Caco-2 (cell line): ENCODE data around the gene APCDD1. TPM values are rescaled to one million over a fixed set of nuclear protein-coding genes. Genes with fewer than 3 reads are reported as not detected.
"Not testable (repeated sequence)": the region's sequence is repeated elsewhere in the genome, so short reads cannot be mapped to it uniquely, and the experiment has no call there.

Source experiments
- BruUV-seq: library from RNA; stranded (reverse); fragments of 400-500 nt; replicated peaks from 2 replicates; lab custom pipeline; 2021; lab: Mats Ljungman, UMichigan
- CTCF ChIA-PET: fragments of 300-600 bp; sonication (Branson Sonifier 250); formaldehyde crosslinking; loops from one replicate; lab custom pipeline; 2022; ENCODE audit warnings: antibody characterized with exemption; lab: Charles Lee
- POLR2A ChIA-PET: fragments of 300-600 bp; sonication (Branson Sonifier 250); formaldehyde crosslinking; loops from one replicate; lab custom pipeline; 2022; ENCODE audit warnings: antibody characterized with exemption; lab: Charles Lee
- DNase-seq, 2 experiments: peaks; one replicate each; pipeline versions ENCODE4 v3.0.0 to v3.0.0-alpha.2; 2020 to 2022
- H3K27me3 ChIP-seq: replicated peaks from 2 replicates; pipeline ENCODE4 v1.6.0; 2011; ENCODE audit warnings: low read length; ENCODE audit not compliant: control insufficient read depth, insufficient read depth
- H3K36me3 ChIP-seq: 2 replicates; pipeline ENCODE4 v1.5.1; 2011; ENCODE audit warnings: low read length; ENCODE audit not compliant: control insufficient read depth, insufficient read depth
- H3K4me1 ChIP-seq: fragments of 250-450 bp; sonication (Bioruptor Pico); 2 replicates; pipeline ENCODE4 v1.5.1; 2020; ENCODE audit warnings: mild to moderate bottlenecking
- H3K4me3 ChIP-seq: 2 replicates; pipeline ENCODE4 v1.5.1; 2011; ENCODE audit warnings: low read depth, mild to moderate bottlenecking, control low read depth, low read length
- H3K9me3 ChIP-seq: fragments of 250-450 bp; sonication (Bioruptor Pico); 2 replicates; pipeline ENCODE4 v1.5.1; 2020; ENCODE audit warnings: mild to moderate bottlenecking, moderate library complexity
- H3K27ac Mint-ChIP-seq: one replicate; pipeline ENCODE4 v1.8.0; 2022; ENCODE audit warnings: mixed read lengths; ENCODE audit not compliant: unreplicated experiment
- H3K27me3 Mint-ChIP-seq: one replicate; pipeline ENCODE4 v1.8.0; 2022; ENCODE audit warnings: mixed read lengths; ENCODE audit not compliant: insufficient read depth, unreplicated experiment
- H3K36me3 Mint-ChIP-seq: one replicate; pipeline ENCODE4 v1.8.0; 2022; ENCODE audit warnings: mild to moderate bottlenecking, mixed read lengths; ENCODE audit not compliant: insufficient read depth, unreplicated experiment
- H3K4me1 Mint-ChIP-seq: one replicate; pipeline ENCODE4 v1.8.0; 2022; ENCODE audit warnings: low read depth, mixed read lengths; ENCODE audit not compliant: unreplicated experiment
- H3K4me3 Mint-ChIP-seq: one replicate; pipeline ENCODE4 v1.8.0; 2022; ENCODE audit warnings: mild to moderate bottlenecking, moderate library complexity, mixed read lengths; ENCODE audit not compliant: unreplicated experiment
- H3K9me3 Mint-ChIP-seq: one replicate; pipeline ENCODE4 v1.8.0; 2022; ENCODE audit warnings: mixed read lengths; ENCODE audit not compliant: unreplicated experiment
- intact Hi-C: fragments of 100-400 bp; cut with micrococcal nuclease; formaldehyde crosslinking; loops from one replicate; pipeline ENCODE4 v1.10.0; 2022; ENCODE audit not compliant: unreplicated experiment
- total RNA-seq: library from RNA; stranded (reverse); gene quantifications from 2 replicates; pipeline ENCODE4 v1.2.3, GENCODE V29; 2022
- TF ChIP-seq, protein P1 (sequence below), 2 experiments: fragments of 200-600 bp in 1 of 2; IDR thresholded peaks; 1 replicate in 1 of 2; 2 replicates in 1 of 2; pipeline versions ENCODE4 v1.5.1 to v1.8.0; 2011 to 2022; ENCODE audit warnings: antibody characterized with exemption in 1 of 2, control low read depth in 1 of 2, inconsistent platforms in 1 of 2, low read depth in 1 of 2, low read length in 1 of 2, mild to moderate bottlenecking in 1 of 2, moderate library complexity in 1 of 2; ENCODE audit not compliant: insufficient read depth in 1 of 2, severe bottlenecking in 1 of 2, unreplicated experiment in 1 of 2

The APCDD1 gene
- total RNA-seq, 1 experiment from 2014 or later = 1.5 TPM

DNA sequence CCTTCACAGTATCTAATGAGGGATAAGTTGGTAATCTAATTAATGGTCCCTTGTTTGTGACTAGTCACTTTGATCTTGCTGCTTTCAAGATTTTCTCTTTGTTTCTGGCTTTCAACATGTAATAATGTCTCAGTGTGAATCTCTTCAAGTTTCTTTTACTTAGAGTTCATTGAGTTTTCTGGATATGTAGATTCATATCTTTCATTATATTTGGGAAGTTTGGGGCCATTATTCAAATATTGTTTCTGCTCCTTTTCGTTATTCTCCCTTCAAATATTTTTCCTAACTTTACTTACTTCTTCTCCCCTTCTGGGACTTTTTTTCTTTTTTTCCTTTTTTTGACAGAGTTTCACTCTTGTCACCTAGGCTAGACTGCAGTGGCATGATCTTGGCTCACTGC is 50.3 kb downstream of the APCDD1 start:
- ChIA-PET POLR2A (no interaction called here), CTCF (no interaction called here)
- Mint-ChIP-seq H3K9me3 (peaks cover 10% of the 10 kb centered on the region), H3K4me1 (no peaks in the 10 kb centered on the region), H3K4me3 (no peak overlapping the region), H3K36me3 (no peaks in the 10 kb centered on the region), H3K27ac (no peak overlapping the region), H3K27me3 (peaks cover 7% of the 10 kb centered on the region)
- no peak for DNase-seq
- no peaks in the 10 kb centered on the region for H3K36me3 ChIP-seq
- intact Hi-C loops = no loop called here
- BruUV-seq = no TSS peak
- no peaks in the 10 kb centered on the region for H3K4me1 ChIP-seq
- no peaks in the 10 kb centered on the region for H3K27me3 ChIP-seq
- H3K9me3 ChIP-seq = peaks cover 32% of the 10 kb centered on the region
- no peak overlapping the region for H3K4me3 ChIP-seq
- TF ChIP-seq, protein P1, sequence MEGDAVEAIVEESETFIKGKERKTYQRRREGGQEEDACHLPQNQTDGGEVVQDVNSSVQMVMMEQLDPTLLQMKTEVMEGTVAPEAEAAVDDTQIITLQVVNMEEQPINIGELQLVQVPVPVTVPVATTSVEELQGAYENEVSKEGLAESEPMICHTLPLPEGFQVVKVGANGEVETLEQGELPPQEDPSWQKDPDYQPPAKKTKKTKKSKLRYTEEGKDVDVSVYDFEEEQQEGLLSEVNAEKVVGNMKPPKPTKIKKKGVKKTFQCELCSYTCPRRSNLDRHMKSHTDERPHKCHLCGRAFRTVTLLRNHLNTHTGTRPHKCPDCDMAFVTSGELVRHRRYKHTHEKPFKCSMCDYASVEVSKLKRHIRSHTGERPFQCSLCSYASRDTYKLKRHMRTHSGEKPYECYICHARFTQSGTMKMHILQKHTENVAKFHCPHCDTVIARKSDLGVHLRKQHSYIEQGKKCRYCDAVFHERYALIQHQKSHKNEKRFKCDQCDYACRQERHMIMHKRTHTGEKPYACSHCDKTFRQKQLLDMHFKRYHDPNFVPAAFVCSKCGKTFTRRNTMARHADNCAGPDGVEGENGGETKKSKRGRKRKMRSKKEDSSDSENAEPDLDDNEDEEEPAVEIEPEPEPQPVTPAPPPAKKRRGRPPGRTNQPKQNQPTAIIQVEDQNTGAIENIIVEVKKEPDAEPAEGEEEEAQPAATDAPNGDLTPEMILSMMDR (IDR thresholded peaks at IDR 0.05; ENCODE audit: insufficient read depth in 1 of 2, low read depth in 1 of 2, low read length in 1 of 2, severe bottlenecking in 1 of 2, unreplicated experiment in 1 of 2) = no peak

DNA sequence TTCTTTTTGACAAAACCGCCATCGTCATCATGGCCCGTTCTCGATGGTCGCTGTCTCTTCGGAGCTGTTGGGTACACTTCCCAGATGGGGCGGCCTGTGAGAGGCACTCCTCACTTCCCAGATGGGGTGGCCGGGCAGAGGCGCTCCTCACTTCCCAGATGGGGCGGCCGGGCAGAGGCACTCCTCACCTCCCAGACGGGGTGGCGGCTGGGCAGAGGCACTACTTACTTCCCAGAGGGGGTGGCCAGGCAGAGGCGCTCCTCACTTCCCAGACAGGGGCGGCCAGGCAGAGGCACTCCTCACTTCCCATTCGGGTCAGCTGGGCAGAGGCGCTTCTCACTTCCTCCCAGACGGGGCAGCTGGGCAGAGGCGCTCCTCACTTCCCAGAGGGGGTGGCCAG is 51.5 kb downstream of the APCDD1 start:
- H3K27me3 Mint-ChIP-seq, H3K4me3 Mint-ChIP-seq, H3K36me3 Mint-ChIP-seq, DNase-seq, CTCF ChIA-PET, H3K9me3 Mint-ChIP-seq, POLR2A ChIA-PET, H3K27ac Mint-ChIP-seq, BruUV-seq, H3K4me1 ChIP-seq, H3K27me3 ChIP-seq, H3K36me3 ChIP-seq, intact Hi-C loops, H3K4me3 ChIP-seq, H3K4me1 Mint-ChIP-seq: not testable (repeated sequence)
- H3K9me3 ChIP-seq = peaks cover 32% of the 10 kb centered on the region

DNA sequence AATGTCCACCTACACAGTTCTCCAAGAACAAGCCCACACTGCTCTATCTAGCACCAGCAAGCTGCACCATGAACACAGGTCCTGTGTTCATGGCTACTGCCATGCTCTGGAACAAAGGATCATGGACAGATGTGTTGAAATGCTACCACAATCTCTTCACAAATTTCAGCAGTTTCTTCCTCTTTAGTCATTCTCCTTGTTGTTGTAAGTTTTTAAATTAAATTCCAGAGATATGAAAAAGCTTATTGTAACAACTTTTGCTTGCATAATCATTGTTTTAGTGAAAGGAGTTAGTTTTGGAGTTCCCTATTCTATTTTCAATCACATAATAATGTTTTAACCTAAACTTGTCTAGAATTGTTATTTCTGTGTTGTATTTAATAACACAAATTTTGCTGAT is 54.2 kb downstream of the APCDD1 start:
- intact Hi-C loops = no loop called here
- Mint-ChIP-seq H3K9me3 (peaks cover 10% of the 10 kb centered on the region), H3K27ac (no peak overlapping the region), H3K4me3 (no peak overlapping the region), H3K27me3 (peaks cover 3% of the 10 kb centered on the region), H3K4me1 (no peaks in the 10 kb centered on the region), H3K36me3 (no peaks in the 10 kb centered on the region)
- no peak overlapping the region for H3K4me3 ChIP-seq
- peaks cover 26% of the 10 kb centered on the region for H3K9me3 ChIP-seq
- no peaks in the 10 kb centered on the region for H3K27me3 ChIP-seq
- CTCF ChIA-PET = no interaction called here
- H3K36me3 ChIP-seq = no peaks in the 10 kb centered on the region
- no peaks in the 10 kb centered on the region for H3K4me1 ChIP-seq
- POLR2A ChIA-PET = no interaction called here
- no peak for DNase-seq
- TF ChIP-seq, protein P1 (IDR thresholded peaks at IDR 0.05; ENCODE audit: insufficient read depth in 1 of 2, low read depth in 1 of 2, low read length in 1 of 2, severe bottlenecking in 1 of 2, unreplicated experiment in 1 of 2) = no peak
- BruUV-seq = no TSS peak

DNA sequence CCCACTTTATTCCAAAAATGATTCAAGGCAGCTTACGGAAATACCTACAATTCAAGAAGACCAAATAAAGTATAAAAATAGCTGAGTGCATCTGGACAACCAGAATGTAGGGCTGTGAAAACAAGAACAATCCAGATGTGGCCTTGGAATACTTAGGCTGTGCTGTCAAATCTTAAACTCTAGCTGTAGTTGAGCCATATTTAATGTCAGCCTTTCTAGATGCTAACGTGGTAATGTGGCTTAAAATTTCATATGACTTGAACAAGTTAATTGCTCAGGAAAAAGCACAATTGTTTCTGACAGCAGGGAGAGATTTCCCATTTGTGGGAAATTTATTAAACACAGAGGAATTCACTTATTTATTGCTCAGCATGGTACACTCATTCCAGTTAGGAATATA is 56.8 kb downstream of the APCDD1 start:
- POLR2A ChIA-PET = no interaction called here
- Mint-ChIP-seq H3K9me3 (no peaks in the 10 kb centered on the region), H3K4me1 (no peaks in the 10 kb centered on the region), H3K27ac (no peak overlapping the region), H3K27me3 (peaks cover 8% of the 10 kb centered on the region), H3K36me3 (no peaks in the 10 kb centered on the region), H3K4me3 (no peak overlapping the region)
- no peak for DNase-seq
- Histone ChIP-seq H3K4me1 (no peaks in the 10 kb centered on the region), H3K9me3 (peaks cover 11% of the 10 kb centered on the region), H3K36me3 (no peaks in the 10 kb centered on the region), H3K4me3 (no peak overlapping the region), H3K27me3 (no peaks in the 10 kb centered on the region)
- CTCF ChIA-PET = interaction anchor here (1.0 kb wide), 1 partner anchor 538 kb away, joined by 4 read pairs; no protein-coding TSS in a partner anchor
- no TSS peak for BruUV-seq
- intact Hi-C loops = loop anchor here (10.0 kb wide), 1 partner anchor 176 kb away; no protein-coding TSS in a partner anchor
- TF ChIP-seq, protein P1 (IDR thresholded peaks at IDR 0.05; ENCODE audit: insufficient read depth in 1 of 2, low read depth in 1 of 2, low read length in 1 of 2, severe bottlenecking in 1 of 2, unreplicated experiment in 1 of 2) = no peak
